Endothelial cell of umbilical vein (primary cell): ENCODE data around the gene MED8. TPM values are rescaled to one million over a fixed set of nuclear protein-coding genes. Genes with fewer than 3 reads are reported as not detected.
A peak's percentile ranks its signal among the peaks of the same experiment; 100 is the strongest.

ENCODE experiments used
- BruUV-seq: library from RNA; stranded (reverse); fragments of 400-500 nt; replicated peaks from 2 replicates; lab custom pipeline; 2021; lab: Mats Ljungman, UMichigan
- CTCF ChIA-PET: fragments of 300-600, 350-600 bp; sonication (Branson Sonifier 250); formaldehyde crosslinking; loops from one replicate; lab custom pipeline; 2021; ENCODE audit warnings: antibody characterized with exemption, inconsistent platforms; lab: Charles Lee
- POLR2A ChIA-PET: fragments of 300-600, 350-600 bp; sonication (Branson Sonifier 250); formaldehyde crosslinking; loops from one replicate; lab custom pipeline; 2021; ENCODE audit warnings: antibody characterized with exemption, inconsistent platforms; lab: Charles Lee
- DNase-seq: peaks from one replicate; pipeline ENCODE4 v3.0.0-alpha.2; 2011; ENCODE audit warnings: low read depth, low spot score
- FAIRE-seq: peaks from 2 replicates; lab custom pipeline; 2011; peaks lifted over from hg19 to GRCh38; lab: Jason Lieb, UNC
- H2AFZ ChIP-seq: 2 replicates; pipeline ENCODE4 v1.6.0; 2012; ENCODE audit warnings: low read depth, low read length, control low read depth, inconsistent platforms
- H3K27ac ChIP-seq: 2 replicates; pipeline ENCODE4 v1.5.1; 2011; ENCODE audit warnings: low read depth, mild to moderate bottlenecking, control low read depth, low read length, moderate library complexity; ENCODE audit not compliant: insufficient read depth
- H3K27me3 ChIP-seq, 2 experiments: 2 replicates each; pipeline versions ENCODE4 v1.6.0 to v1.6.1; 2011; ENCODE audit warnings: low read length in 2 of 2, mixed read lengths in 1 of 2; ENCODE audit not compliant: control insufficient read depth in 2 of 2, insufficient read depth in 2 of 2
- H3K36me3 ChIP-seq, 2 experiments: 2 replicates in 1 of 2; 3 replicates in 1 of 2; pipeline ENCODE4 v1.5.1; 2011; ENCODE audit warnings: low read length in 2 of 2, mild to moderate bottlenecking in 1 of 2, moderate library complexity in 1 of 2; ENCODE audit not compliant: control insufficient read depth in 2 of 2, insufficient read depth in 2 of 2; ENCODE audit errors: extremely low read depth in 1 of 2
- H3K4me1 ChIP-seq: 3 replicates; pipeline ENCODE4 v1.5.1; 2011; ENCODE audit warnings: mild to moderate bottlenecking, low read length; ENCODE audit not compliant: control insufficient read depth, insufficient read depth; ENCODE audit errors: extremely low read depth
- H3K4me2 ChIP-seq: 2 replicates; pipeline ENCODE4 v1.6.1; 2011; ENCODE audit warnings: low read length, control low read depth, mixed read lengths; ENCODE audit not compliant: insufficient read depth
- H3K4me3 ChIP-seq, 3 experiments: fragments of 200-600 bp in 1 of 3; sonication (generic), shearing (Covaris generic) in 1 of 3; replicated peaks in 1 of 3; 2 replicates each; pipeline ENCODE4 v1.5.1; 2011 to 2016; ENCODE audit warnings: control low read depth in 3 of 3, low read length in 3 of 3, mild to moderate bottlenecking in 2 of 3, inconsistent platforms in 1 of 3, low read depth in 1 of 3, moderate library complexity in 1 of 3; ENCODE audit not compliant: insufficient read depth in 1 of 3
- H3K79me2 ChIP-seq: 2 replicates; pipeline ENCODE4 v1.6.0; 2012; ENCODE audit warnings: low read length, inconsistent platforms; ENCODE audit not compliant: control insufficient read depth, insufficient read depth
- H3K9ac ChIP-seq: replicated peaks from 2 replicates; pipeline ENCODE3; 2011; ENCODE audit warnings: low read length, control low read depth; ENCODE audit not compliant: insufficient read depth; ENCODE audit errors: extremely low read depth
- H3K9me1 ChIP-seq: replicated peaks from 3 replicates; pipeline ENCODE4 v1.6.0; 2011; ENCODE audit warnings: mild to moderate bottlenecking, low read length; ENCODE audit not compliant: control insufficient read depth, insufficient read depth; ENCODE audit errors: extremely low read depth
- H3K9me3 ChIP-seq: replicated peaks from 2 replicates; pipeline ENCODE4 v1.5.1; 2012; ENCODE audit warnings: low read length, inconsistent platforms; ENCODE audit not compliant: control insufficient read depth, insufficient read depth
- H4K20me1 ChIP-seq: replicated peaks from 2 replicates; pipeline ENCODE3; 2011; ENCODE audit warnings: mild to moderate bottlenecking, low read length; ENCODE audit not compliant: control insufficient read depth, insufficient read depth; ENCODE audit errors: extremely low read depth
- JUN ChIP-seq: IDR thresholded peaks from 2 replicates; pipeline ENCODE4 v1.6.1; 2011; ENCODE audit warnings: borderline replicate concordance, low read depth; ENCODE audit not compliant: insufficient read length, insufficient read depth
- MYC ChIP-seq: IDR thresholded peaks from one replicate; pipeline ENCODE4 v1.6.1; 2011; ENCODE audit warnings: mild to moderate bottlenecking, low read depth, low read length
- POLR2A ChIP-seq: IDR thresholded peaks from 2 replicates; pipeline ENCODE4 v1.6.1; 2012; ENCODE audit warnings: low read depth, mild to moderate bottlenecking, control low read depth, low read length
- dilution Hi-C: fragments of 300-500 bp; cut with MboI; formaldehyde crosslinking; loops from one replicate; pipeline ENCODE4 v1.15.0; 2019; ENCODE audit warnings: low sequenced_read_pairs; ENCODE audit not compliant: extremely low pct_ligation_motif_present
- intact Hi-C: fragments of 100-400 bp; cut with micrococcal nuclease; formaldehyde crosslinking; loops from one replicate; pipeline ENCODE4 v1.10.0; 2022
- polyA plus RNA-seq, 4 experiments: library from polyadenylated mRNA; depleted of rRNA in 3 of 4; stranded (reverse) in 3 of 4; unstranded in 1 of 4; fragments of >200 nt; gene quantifications; 2 replicates each; pipeline versions ENCODE4 v1.2.1 to v1.2.3, GENCODE V29; 2011 to 2012; ENCODE audit warnings: missing spikeins in 1 of 4
- total RNA-seq: library from RNA; stranded (reverse); gene quantifications from 2 replicates; pipeline ENCODE4 v1.2.3, GENCODE V29; 2021

Gene MED8
- total and polyA plus RNA-seq, 2 donors (not counting 3 experiments of a cell fraction or from before 2014, with no cell fraction given): 19.6 to 45.6 TPM

GRCh38 chr1:43438576-43438952 lies 49.0 kb upstream of the MED8 start:
- Histone ChIP-seq H3K9ac (no peak overlapping the region), H3K4me2 (no peak overlapping the region), H4K20me1 (no peaks in the 10 kb centered on the region), H3K79me2 (no peaks in the 10 kb centered on the region), H3K36me3 (peaks cover 0 to 13% of the 10 kb centered on the region in 2 experiments), H3K4me3 (no peak overlapping the region), H3K27me3 (no peaks in the 10 kb centered on the region), H3K9me1 (no peaks in the 10 kb centered on the region), H3K27ac (no peak overlapping the region), H2AFZ (no peak overlapping the region), H3K9me3 (no peaks in the 10 kb centered on the region), H3K4me1 (no peaks in the 10 kb centered on the region)
- no TSS peak for BruUV-seq
- DNase-seq: no peak
- dilution Hi-C loops (no loop called here), intact Hi-C loops (no loop called here)
- no peak for FAIRE-seq
- CTCF ChIA-PET: interaction anchor here (0.8 to 1.3 kb wide), 2 partner anchors 10 to 211 kb away, joined by 4 to 6 read pairs; no protein-coding TSS in a partner anchor
- POLR2A ChIA-PET: no interaction called here
- no peak for TF ChIP-seq JUN
- no peak for TF ChIP-seq POLR2A
- TF ChIP-seq MYC: no peak

- Histone ChIP-seq H3K4me3 (no peak overlapping the region), H3K9ac (no peak overlapping the region), H3K9me3 (no peaks in the 10 kb centered on the region), H3K9me1 (no peaks in the 10 kb centered on the region), H3K4me1 (no peaks in the 10 kb centered on the region), H3K27ac (no peak overlapping the region), H4K20me1 (no peaks in the 10 kb centered on the region), H3K79me2 (no peaks in the 10 kb centered on the region), H3K27me3 (no peaks in the 10 kb centered on the region), H3K4me2 (no peak overlapping the region), H3K36me3 (peaks cover 0 to 15% of the 10 kb centered on the region in 2 experiments), H2AFZ (no peak overlapping the region)
- BruUV-seq: no TSS peak
- CTCF ChIA-PET: interaction anchor here (0.8 to 1.3 kb wide), 2 partner anchors 11 to 211 kb away, joined by 4 to 6 read pairs; no protein-coding TSS in a partner anchor
- dilution Hi-C loops: no loop called here
- DNase-seq (no peak), FAIRE-seq (no peak)
- TF ChIP-seq JUN (no peak), POLR2A (peak; percentile 23)
- intact Hi-C loops: no loop called here
- POLR2A ChIA-PET: no interaction called here
Measured at GRCh38 chr1:43438006-43438405, 48.4 kb upstream of the MED8 start.
